GM21737 (cell line): ENCODE data around the gene AK3.
"Not testable (repeated sequence)": the region's sequence is repeated elsewhere in the genome, so short reads cannot be mapped to it uniquely, and the experiment has no call there.

Experiments used
- ATAC-seq: cut with Tn5 transposase; IDR thresholded peaks from one replicate; pipeline ENCODE4 v1.9.1; 2021; ENCODE audit warnings: mild to moderate bottlenecking, moderate library complexity; ENCODE audit not compliant: unreplicated experiment

AK3 gene

GRCh38 chr9:4669890-4670289 is 71.1 kb downstream of the AK3 start:
- ATAC-seq, result no peak

- no peak for ATAC-seq
These were observed 72.4 kb downstream of the AK3 start for GRCh38 chr9:4668604-4669003.

- ATAC-seq, result no peak
These were observed 73.3 kb downstream of the AK3 start for GRCh38 chr9:4667681-4668080.

GRCh38 chr9:4666042-4666699 is 74.8 kb downstream of the AK3 start, which contains the start of gene SPATA6L:
SPATA6L (minus strand) TSS chr9:4666480; CDS start chr9:4666250, 230 bp downstream.
- no peak for ATAC-seq

GRCh38 chr9:4665357-4665756 is 75.6 kb downstream of the AK3 start:
- ATAC-seq, result no peak

GRCh38 chr9:4663956-4664355 is 77.0 kb downstream of the AK3 start:
- ATAC-seq, result no peak

GRCh38 chr9:4662989-4663792 is 77.8 kb downstream of the AK3 start:
- no peak for ATAC-seq

- ATAC-seq, result peak; percentile 88
These were observed 78.7 kb downstream of the AK3 start, which contains the start of gene PLPP6 for GRCh38 chr9:4662108-4662988. PLPP6 (plus strand) TSS chr9:4662294; CDS start chr9:4662376, 82 bp downstream.

GRCh38 chr9:4661611-4662010 is 79.4 kb downstream of the AK3 start:
- ATAC-seq, result no peak

GRCh38 chr9:4661165-4661564 is 79.8 kb downstream of the AK3 start:
- ATAC-seq, result no peak

- not testable (repeated sequence) for ATAC-seq
These were observed 80.3 kb downstream of the AK3 start for GRCh38 chr9:4660665-4661064.
